Activated CD8-positive, alpha-beta memory T cell treated with anti-CD3 and anti-CD28 coated beads, Interleukin-2, amount 50 U/mL, for 1 hour (primary cell): ENCODE results near the gene C1QTNF9.
"Not testable (repeated sequence)": the region's sequence is repeated elsewhere in the genome, so short reads cannot be mapped to it uniquely, and the experiment has no call there.

ENCODE experiments used
- DNase-seq: peaks from one replicate; pipeline ENCODE4 v3.0.0-alpha.2; 2020; ENCODE audit errors: extremely low read depth

The C1QTNF9 gene

DNA sequence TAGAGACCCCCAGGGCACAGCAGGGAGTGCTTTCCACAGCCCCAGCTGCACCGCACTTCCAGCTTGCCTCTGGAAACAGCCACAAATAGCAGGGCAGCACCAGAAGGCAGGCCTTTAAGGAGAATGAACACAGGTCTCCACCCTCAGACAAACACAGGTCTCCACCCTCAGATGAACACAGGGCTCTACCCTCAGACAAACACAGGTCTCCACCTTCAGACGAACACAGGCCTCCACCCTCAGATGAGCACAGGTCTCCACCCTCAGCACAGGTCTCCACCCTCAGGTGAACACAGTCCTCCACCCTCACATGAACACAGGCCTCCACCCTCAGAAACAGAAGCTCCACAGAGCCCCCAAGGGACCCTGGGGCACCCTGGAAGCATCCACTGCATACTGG is 51.7 kb downstream of the C1QTNF9 start:
- DNase-seq: no peak

DNA sequence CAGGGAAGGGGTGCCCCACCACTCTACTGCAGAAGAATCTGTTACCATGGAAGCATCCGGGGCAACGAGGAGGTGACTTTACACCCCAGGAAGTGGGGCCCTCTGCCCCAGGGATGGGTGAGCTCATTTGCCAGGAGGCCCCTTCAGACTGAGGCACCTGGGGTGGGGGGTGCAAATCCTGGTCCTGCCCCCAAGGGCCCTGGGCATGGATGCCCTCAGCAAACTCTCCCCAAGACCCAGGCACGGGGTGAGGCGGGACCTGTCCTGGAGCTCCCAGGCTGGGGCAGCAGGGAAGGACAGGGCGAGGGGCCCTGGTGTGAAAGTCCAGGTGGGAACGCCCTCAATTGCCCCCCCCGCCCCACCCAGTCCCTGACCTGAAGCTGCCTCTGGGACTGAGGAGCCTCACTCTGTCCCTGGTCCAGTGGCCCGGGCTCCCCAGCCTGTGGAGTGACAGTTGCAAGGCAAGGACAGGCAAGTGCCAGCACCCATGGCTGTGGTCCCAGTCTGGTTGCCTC is 52.5 kb downstream of the C1QTNF9 start:
- no peak for DNase-seq

DNA sequence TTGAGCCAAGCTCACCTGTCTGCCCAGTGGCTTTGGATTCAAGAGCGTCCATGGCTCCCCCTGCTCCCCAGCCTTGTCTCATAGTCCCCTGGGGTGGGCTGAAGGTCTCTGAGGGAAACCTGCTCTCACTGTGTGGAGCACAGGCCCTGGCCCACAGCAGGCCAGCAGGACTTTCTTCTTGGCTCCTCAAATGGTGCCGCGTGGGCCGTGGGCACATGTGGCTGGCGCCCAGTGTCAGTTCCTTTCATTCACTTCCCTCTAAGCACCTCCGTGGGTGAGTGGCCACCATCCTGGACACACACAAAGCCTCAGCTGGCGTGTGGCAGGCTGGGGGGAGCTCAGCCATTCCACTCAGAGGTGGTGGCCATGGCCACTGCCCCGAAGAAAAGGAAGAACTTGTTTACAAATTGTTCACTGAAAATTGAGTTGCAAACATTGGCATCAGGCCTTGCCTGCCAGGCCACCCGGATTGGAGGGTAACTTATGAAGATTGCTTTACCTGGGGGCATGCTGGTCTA is 53.1 kb downstream of the C1QTNF9 start:
- DNase-seq: no peak

DNA sequence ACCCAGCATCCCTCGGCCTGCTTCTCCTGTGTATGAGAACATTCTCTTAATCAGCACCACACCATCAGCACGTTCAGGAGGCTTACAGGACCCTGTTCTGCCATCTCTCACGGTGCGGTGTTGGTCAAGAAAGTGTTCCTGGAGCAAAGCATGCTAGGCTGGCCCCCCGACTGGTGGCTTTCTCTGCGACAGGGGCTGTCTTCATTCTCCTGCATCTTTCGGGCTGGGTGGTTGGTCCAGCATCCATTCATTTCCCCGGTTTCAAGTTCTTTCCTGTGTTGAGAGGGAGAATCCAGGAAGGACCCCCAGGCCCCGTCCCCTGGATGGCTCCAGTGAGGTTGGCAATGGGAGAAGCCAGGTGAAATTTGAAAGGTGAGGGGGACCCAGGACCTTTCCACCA is 55.8 kb downstream of the C1QTNF9 start:
- no peak for DNase-seq

DNA sequence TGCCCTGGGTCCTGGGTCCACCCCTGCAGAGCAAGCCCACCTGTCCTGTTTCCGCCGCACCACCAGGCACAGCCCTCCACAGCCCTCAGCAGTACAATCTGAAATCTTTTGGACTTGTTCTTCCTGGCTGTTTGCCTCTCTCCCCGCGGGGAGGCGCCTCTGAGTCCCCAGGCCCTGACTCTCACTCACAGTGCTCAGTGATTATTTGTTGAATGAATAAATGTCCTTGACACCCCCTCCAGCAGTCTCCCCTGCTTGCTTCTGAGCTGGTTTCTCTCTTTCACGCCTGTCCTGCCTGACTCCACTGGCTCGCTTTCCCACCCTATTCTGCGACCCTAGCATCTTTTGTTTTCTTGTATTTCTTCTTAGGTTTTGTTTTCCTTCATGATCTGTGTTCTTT is 56.9 kb downstream of the C1QTNF9 start:
- not testable (repeated sequence) for DNase-seq

DNA sequence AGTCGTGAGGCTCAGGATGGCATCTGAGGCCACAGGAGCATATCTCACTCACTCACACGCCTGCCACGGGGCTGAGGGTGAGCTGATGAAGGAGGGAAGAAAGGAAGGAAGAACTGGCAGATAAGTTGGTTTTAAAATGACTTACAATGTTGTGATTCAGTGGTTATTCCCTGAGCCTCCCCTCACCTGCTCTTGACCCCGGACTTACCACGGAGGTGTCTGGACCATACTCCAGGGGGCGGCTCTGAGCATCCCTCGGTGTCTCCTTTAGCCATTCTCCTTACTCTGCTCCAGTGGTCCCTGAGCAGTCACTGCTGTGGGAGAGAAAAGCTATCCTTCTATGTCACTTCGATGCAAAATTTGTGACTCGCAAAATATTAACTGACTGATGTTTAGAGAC is 61.9 kb downstream of the C1QTNF9 start:
- DNase-seq: not testable (repeated sequence)
